T-helper 17 cell (primary cell): ENCODE results near the gene TESMIN. TPM values are rescaled to one million over a fixed set of nuclear protein-coding genes. Genes with fewer than 3 reads are reported as not detected.

Experiments
- ATAC-seq: fragments of 150-1000 bp; cut with Tn5 transposase; 2 replicates; pipeline ENCODE4 v1.10.0; 2021; ENCODE audit warnings: mild to moderate bottlenecking, moderate library complexity
- DNase-seq, 3 donors: peaks; one replicate each; pipeline versions ENCODE4 v3.0.0 to v3.0.0-alpha.2; 2020 to 2021
- H3K9me3 ChIP-seq: one replicate; pipeline ENCODE4 v1.7.0; 2013; ENCODE audit warnings: low read length, mild to moderate bottlenecking; ENCODE audit not compliant: control insufficient read depth, poor library complexity, severe bottlenecking
- H3K27ac Mint-ChIP-seq: one replicate; pipeline ENCODE4 v1.8.0; 2022; ENCODE audit warnings: mild to moderate bottlenecking, moderate library complexity, mixed read lengths
- H3K27me3 Mint-ChIP-seq: one replicate; pipeline ENCODE4 v1.8.0; 2022; ENCODE audit warnings: mixed read lengths
- H3K36me3 Mint-ChIP-seq: one replicate; pipeline ENCODE4 v1.8.0; 2022; ENCODE audit warnings: low read depth, mixed read lengths
- H3K4me1 Mint-ChIP-seq: one replicate; pipeline ENCODE4 v1.8.0; 2022; ENCODE audit warnings: mild to moderate bottlenecking, mixed read lengths
- H3K4me3 Mint-ChIP-seq: one replicate; pipeline ENCODE4 v1.8.0; 2022; ENCODE audit warnings: mild to moderate bottlenecking, moderate library complexity, mixed read lengths
- total RNA-seq, 4 donors: library from RNA in 2 of 4; stranded (reverse) in 2 of 4; gene quantifications; one replicate each; pipeline ENCODE4 v1.2.3 and lab custom pipeline; 2022 to 2026

TESMIN gene
- total RNA-seq, 2 donors from 2014 or later, result 5.0 to 5.5 TPM

GRCh38 chr11:68721075-68721474, 30.2 kb downstream of the TESMIN start:
- H3K4me1 Mint-ChIP-seq, result no peaks in the 10 kb centered on the region
- H3K9me3 ChIP-seq, result peaks cover 4% of the 10 kb centered on the region

DNA sequence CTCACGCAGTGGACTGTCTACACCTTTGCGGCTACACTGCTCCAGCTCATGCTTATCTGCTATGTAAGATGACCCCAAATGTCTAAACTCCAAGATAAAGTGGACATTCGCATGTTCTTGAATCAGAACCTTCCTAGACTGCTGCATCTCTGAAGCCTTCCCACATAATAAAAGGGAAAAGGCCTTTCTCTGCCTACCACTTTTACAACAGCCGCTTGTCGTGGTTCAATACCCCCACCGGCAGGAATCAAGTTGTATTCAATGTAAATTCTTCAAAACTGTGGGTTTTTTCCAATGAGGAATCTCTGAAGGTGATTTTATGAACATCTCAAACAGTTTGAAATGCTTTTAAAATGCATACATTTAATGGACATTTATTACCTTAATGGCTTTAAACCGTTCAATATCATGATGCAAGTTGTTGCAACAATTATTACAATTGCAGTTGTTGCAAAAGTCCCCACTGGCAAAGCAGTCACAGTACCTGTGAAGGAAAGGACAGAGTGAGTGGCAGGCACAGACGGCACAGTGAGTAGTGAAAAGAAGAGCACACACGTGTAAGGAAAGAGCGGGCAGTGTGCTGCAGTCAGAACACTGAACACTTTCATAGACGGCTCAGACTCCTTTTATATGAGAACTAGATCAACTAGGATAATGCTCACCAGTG, 35.7 kb downstream of the TESMIN start:
- Mint-ChIP-seq H3K4me1 (no peaks in the 10 kb centered on the region), H3K4me3 (no peak overlapping the region), H3K36me3 (peaks cover 7% of the 10 kb centered on the region), H3K27me3 (no peaks in the 10 kb centered on the region), H3K27ac (no peak overlapping the region)
- H3K9me3 ChIP-seq, result peaks cover 4% of the 10 kb centered on the region
- no peak for DNase-seq
- ATAC-seq, result no peak

More at GRCh38 chr11:68721075-68721474, 30.2 kb downstream of the TESMIN start:
- ATAC-seq (no peak), DNase-seq (no peak)
- Mint-ChIP-seq H3K36me3 (peaks cover 7% of the 10 kb centered on the region), H3K27me3 (peaks cover 7% of the 10 kb centered on the region), H3K27ac (no peak overlapping the region), H3K4me3 (no peak overlapping the region)

DNA sequence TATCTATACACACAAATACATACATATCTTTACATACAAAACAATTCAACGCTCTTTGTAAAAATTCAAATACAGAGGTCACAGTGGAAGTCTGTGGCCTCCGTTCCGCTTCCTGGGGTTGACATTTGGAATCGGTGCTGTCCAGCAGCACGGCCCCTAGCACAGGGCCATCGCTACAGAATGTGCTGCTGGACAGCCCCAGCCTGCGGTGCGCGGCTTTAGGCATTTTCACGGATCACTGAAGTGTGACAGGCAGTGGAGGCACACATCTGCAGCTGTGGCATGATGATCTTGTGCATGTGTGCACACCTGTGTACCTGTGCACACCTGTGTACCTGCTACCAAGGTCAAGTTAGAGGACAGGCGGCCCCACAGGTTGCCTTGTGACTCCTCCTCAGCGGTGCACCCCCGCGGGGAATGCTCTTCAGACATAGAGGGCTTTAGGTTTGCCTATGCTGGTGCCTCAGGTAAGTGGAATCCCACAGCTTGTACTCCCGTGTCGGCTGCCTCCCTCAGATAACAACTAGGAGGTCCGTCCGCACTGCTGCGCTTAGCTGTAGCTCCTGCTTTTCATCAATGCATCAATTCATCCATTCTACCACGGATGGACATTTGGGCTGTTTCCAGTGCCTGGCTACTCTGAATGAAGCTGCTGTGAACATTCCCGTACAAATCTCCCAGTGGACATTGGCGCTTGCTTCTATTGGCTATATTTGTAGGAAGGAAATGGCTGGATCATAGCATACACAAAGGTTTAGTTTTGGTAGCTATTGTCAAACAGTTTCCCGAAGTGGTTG, 37.1 kb downstream of the TESMIN start:
- H3K9me3 ChIP-seq, result no peaks in the 10 kb centered on the region
- ATAC-seq (no peak), DNase-seq (no peak)
- Mint-ChIP-seq H3K4me3 (no peak overlapping the region), H3K4me1 (no peaks in the 10 kb centered on the region), H3K27ac (no peak overlapping the region), H3K36me3 (peaks cover 5% of the 10 kb centered on the region), H3K27me3 (no peaks in the 10 kb centered on the region)

- no peaks in the 10 kb centered on the region for H3K27me3 Mint-ChIP-seq
- H3K27ac Mint-ChIP-seq, result no peak overlapping the region
- no peak for DNase-seq
- peaks cover 5% of the 10 kb centered on the region for H3K36me3 Mint-ChIP-seq
- no peaks in the 10 kb centered on the region for H3K9me3 ChIP-seq
- H3K4me1 Mint-ChIP-seq, result no peaks in the 10 kb centered on the region
- no peak for ATAC-seq
- H3K4me3 Mint-ChIP-seq, result no peak overlapping the region
These were observed 40.2 kb downstream of the TESMIN start for GRCh38 chr11:68711114-68711513.

DNA sequence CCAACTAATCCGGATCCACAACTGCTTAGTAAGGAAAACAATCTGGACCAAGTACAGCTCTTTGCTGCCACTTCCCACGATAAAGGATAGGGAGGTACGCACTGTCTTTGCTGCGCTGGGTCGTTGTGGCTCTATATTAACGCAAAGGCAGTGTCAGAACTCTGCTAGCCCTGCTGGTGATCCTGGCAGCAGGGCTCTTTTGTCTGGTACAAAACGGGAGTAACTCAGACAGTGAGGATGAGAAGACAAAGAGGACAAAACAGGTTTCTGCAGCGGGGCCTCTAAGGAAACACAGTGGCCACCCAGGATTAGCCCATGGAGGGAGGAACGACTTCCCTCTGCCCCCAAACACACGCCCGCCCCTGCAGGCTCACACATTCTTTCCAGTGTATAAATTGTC, 40.9 kb downstream of the TESMIN start:
- H3K9me3 ChIP-seq, result no peaks in the 10 kb centered on the region
- no peak overlapping the region for H3K4me3 Mint-ChIP-seq
- no peak for ATAC-seq
- DNase-seq, result no peak
- no peaks in the 10 kb centered on the region for H3K4me1 Mint-ChIP-seq
- H3K36me3 Mint-ChIP-seq, result peaks cover 5% of the 10 kb centered on the region
- no peak overlapping the region for H3K27ac Mint-ChIP-seq
- H3K27me3 Mint-ChIP-seq, result no peaks in the 10 kb centered on the region

DNA sequence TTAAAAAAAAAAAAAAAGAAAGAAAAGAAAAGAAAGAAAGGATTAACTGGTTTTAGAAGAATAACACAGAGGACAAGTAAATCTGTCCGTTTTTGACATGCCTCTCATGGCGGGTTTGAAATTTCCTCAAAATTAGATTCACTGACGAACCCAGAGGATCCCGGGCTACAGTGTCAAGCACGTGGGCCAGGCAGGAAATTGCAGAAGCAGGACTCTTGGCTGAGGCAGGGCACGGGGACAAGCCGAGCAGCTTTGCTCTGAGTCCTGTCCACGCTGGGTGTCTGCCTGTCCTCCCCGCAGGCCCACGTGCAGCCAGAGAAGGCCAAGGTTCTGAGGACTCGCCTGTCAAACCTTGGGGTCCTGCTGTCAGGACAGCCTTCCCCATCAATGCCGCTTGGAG, 42.3 kb downstream of the TESMIN start:
- Mint-ChIP-seq H3K27me3 (no peaks in the 10 kb centered on the region), H3K36me3 (peaks cover 5% of the 10 kb centered on the region), H3K4me1 (no peaks in the 10 kb centered on the region), H3K4me3 (no peak overlapping the region), H3K27ac (no peak overlapping the region)
- no peaks in the 10 kb centered on the region for H3K9me3 ChIP-seq
- DNase-seq (no peak), ATAC-seq (no peak)

DNA sequence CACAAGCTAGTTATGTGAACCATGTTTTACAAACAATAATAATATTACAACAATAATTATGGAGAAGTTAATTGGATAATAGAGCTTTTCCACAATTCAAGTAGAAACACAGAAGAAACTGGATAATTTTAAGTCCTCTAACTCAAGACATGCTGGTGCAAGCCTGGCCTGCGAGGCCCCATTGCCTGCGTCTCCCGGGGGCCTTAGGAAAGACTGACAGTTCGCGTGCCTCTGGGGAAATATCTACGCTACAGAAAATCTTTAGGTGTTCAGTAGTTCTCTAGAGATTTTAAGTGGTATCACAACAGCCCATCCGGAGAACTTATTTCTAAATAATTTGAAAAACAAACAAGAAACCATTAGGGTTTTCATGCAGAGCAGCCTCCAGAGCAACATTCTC, 43.8 kb downstream of the TESMIN start:
- DNase-seq (no peak), ATAC-seq (no peak)
- H3K4me1 Mint-ChIP-seq, result no peaks in the 10 kb centered on the region
- H3K27me3 Mint-ChIP-seq, result no peaks in the 10 kb centered on the region
- H3K27ac Mint-ChIP-seq, result peak overlapping the region; percentile 4
- no peak overlapping the region for H3K4me3 Mint-ChIP-seq
- peaks cover 5% of the 10 kb centered on the region for H3K36me3 Mint-ChIP-seq
- H3K9me3 ChIP-seq, result no peaks in the 10 kb centered on the region

- Mint-ChIP-seq H3K4me3 (no peak overlapping the region), H3K4me1 (no peaks in the 10 kb centered on the region), H3K27ac (no peak overlapping the region), H3K27me3 (no peaks in the 10 kb centered on the region), H3K36me3 (no peaks in the 10 kb centered on the region)
- H3K9me3 ChIP-seq, result no peaks in the 10 kb centered on the region
- no peak for DNase-seq
- no peak for ATAC-seq
These were observed 46.4 kb downstream of the TESMIN start for GRCh38 chr11:68704887-68705286.

- ATAC-seq, result no peak
- H3K4me1 Mint-ChIP-seq, result peaks cover 2% of the 10 kb centered on the region
- peaks cover 12% of the 10 kb centered on the region for H3K27me3 Mint-ChIP-seq
These were observed 52.3 kb downstream of the TESMIN start for GRCh38 chr11:68698993-68699392.

GRCh38 chr11:68695531-68695930, 55.8 kb downstream of the TESMIN start:
- no peaks in the 10 kb centered on the region for H3K9me3 ChIP-seq
- no peak for DNase-seq
- Mint-ChIP-seq H3K36me3 (peaks cover 3% of the 10 kb centered on the region), H3K4me3 (no peak overlapping the region), H3K4me1 (peaks cover 12% of the 10 kb centered on the region), H3K27ac (no peak overlapping the region), H3K27me3 (peaks cover 12% of the 10 kb centered on the region)
- no peak for ATAC-seq

More at GRCh38 chr11:68698993-68699392, 52.3 kb downstream of the TESMIN start:
- no peak overlapping the region for H3K27ac Mint-ChIP-seq
- H3K9me3 ChIP-seq, result no peaks in the 10 kb centered on the region
- H3K4me3 Mint-ChIP-seq, result no peak overlapping the region
- peaks cover 3% of the 10 kb centered on the region for H3K36me3 Mint-ChIP-seq
- DNase-seq, result no peak

GRCh38 chr11:68694431-68695297, 56.7 kb downstream of the TESMIN start:
- H3K9me3 ChIP-seq, result no peaks in the 10 kb centered on the region
- Mint-ChIP-seq H3K36me3 (peaks cover 3% of the 10 kb centered on the region), H3K4me1 (peaks cover 19% of the 10 kb centered on the region), H3K27me3 (peaks cover 12% of the 10 kb centered on the region), H3K4me3 (no peak overlapping the region), H3K27ac (no peak overlapping the region)
- ATAC-seq (no peak), DNase-seq (no peak)

GRCh38 chr11:68693484-68693882, 57.8 kb downstream of the TESMIN start:
- H3K36me3 Mint-ChIP-seq, result peaks cover 5% of the 10 kb centered on the region
- no peak overlapping the region for H3K27ac Mint-ChIP-seq
- no peak overlapping the region for H3K4me3 Mint-ChIP-seq
- no peak for DNase-seq
- H3K27me3 Mint-ChIP-seq, result peaks cover 12% of the 10 kb centered on the region
- H3K4me1 Mint-ChIP-seq, result peaks cover 24% of the 10 kb centered on the region
- no peak for ATAC-seq
- H3K9me3 ChIP-seq, result no peaks in the 10 kb centered on the region

DNA sequence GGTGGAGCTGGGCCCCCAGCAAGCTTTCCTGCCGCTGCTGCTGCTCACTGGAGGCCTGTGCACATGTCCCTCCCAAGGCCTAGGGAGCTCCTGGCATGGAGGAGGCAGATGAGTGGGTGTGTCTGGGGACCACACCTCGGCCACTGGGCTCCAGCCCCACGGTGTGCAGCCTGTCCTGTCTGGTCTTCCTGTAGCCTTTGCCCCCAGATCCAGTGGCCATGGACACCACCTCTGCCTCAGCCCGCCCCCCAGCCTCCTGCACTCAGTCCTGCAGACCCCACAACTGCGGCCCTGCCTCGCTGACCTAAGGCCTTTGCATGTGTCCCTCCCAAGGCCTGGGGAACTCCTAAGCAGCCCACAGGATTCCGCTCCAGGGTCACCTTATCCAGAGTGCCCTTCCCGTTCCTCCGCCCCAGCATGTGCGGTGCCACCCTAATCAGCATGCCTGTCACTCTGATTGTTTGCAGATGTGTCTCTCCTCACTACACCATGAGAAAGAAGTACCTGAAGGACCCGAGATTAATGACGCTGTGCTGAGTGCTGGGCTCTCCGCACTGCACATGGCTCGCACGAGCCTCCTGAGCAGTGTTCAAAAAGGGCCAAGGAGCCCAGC, 58.3 kb downstream of the TESMIN start:
- Mint-ChIP-seq H3K4me3 (no peak overlapping the region), H3K36me3 (peaks cover 5% of the 10 kb centered on the region), H3K27ac (no peak overlapping the region), H3K27me3 (peaks cover 14% of the 10 kb centered on the region), H3K4me1 (peaks cover 24% of the 10 kb centered on the region)
- ATAC-seq (no peak), DNase-seq (no peak)
- H3K9me3 ChIP-seq, result no peaks in the 10 kb centered on the region
